Mesendoderm (in vitro differentiated cells): Measurements from ENCODE around the gene FGF1.

Experiments
- DNase-seq: peaks from one replicate; pipeline ENCODE4 v3.0.0; 2013
- H2AK5ac ChIP-seq: 2 replicates; pipeline ENCODE4 v1.6.1; 2013; ENCODE audit warnings: low read length, inconsistent platforms
- H2BK120ac ChIP-seq: 2 replicates; pipeline ENCODE4 v1.6.1; 2013; ENCODE audit warnings: low read depth, mild to moderate bottlenecking, low read length, moderate library complexity, mixed read lengths
- H2BK15ac ChIP-seq: replicated peaks from 2 replicates; pipeline ENCODE4 v1.6.1; 2013; ENCODE audit warnings: low read depth, mild to moderate bottlenecking, moderate library complexity
- H2BK5ac ChIP-seq: 2 replicates; pipeline ENCODE4 v1.6.1; 2013; ENCODE audit warnings: low read length, inconsistent platforms
- H3K18ac ChIP-seq: 2 replicates; pipeline ENCODE4 v1.6.1; 2013; ENCODE audit warnings: mild to moderate bottlenecking, low read length, mixed read lengths
- H3K23ac ChIP-seq: one replicate; pipeline ENCODE4 v1.6.1; 2013; ENCODE audit warnings: low read length
- H3K27ac ChIP-seq: 2 replicates; pipeline ENCODE4 v1.5.1; 2013; ENCODE audit warnings: low read depth, mild to moderate bottlenecking, inconsistent platforms, low read length, moderate library complexity
- H3K27me3 ChIP-seq: 2 replicates; pipeline ENCODE4 v1.6.1; 2013; ENCODE audit warnings: low read length, control low read depth, mild to moderate bottlenecking, inconsistent platforms; ENCODE audit not compliant: insufficient read depth, poor library complexity
- H3K36me3 ChIP-seq: 2 replicates; pipeline ENCODE4 v1.6.1; 2013; ENCODE audit warnings: low read length, inconsistent platforms; ENCODE audit not compliant: control insufficient read depth, insufficient read depth
- H3K4ac ChIP-seq: one replicate; pipeline ENCODE4 v1.6.1; 2013; ENCODE audit warnings: low read depth, mild to moderate bottlenecking, low read length, moderate library complexity
- H3K4me1 ChIP-seq: 2 replicates; pipeline ENCODE4 v1.6.1; 2013; ENCODE audit warnings: low read depth, low read length, inconsistent platforms; ENCODE audit not compliant: control insufficient read depth
- H3K4me2 ChIP-seq: 2 replicates; pipeline ENCODE4 v1.6.1; 2013; ENCODE audit warnings: low read length
- H3K4me3 ChIP-seq: 2 replicates; pipeline ENCODE4 v1.5.1; 2013; ENCODE audit warnings: mild to moderate bottlenecking, low read length
- H3K56ac ChIP-seq: one replicate; pipeline ENCODE4 v1.6.1; 2013; ENCODE audit warnings: low read length
- H3K79me1 ChIP-seq: 2 replicates; pipeline ENCODE4 v1.6.1; 2013; ENCODE audit warnings: low read length, inconsistent platforms
- H3K79me2 ChIP-seq: 2 replicates; pipeline ENCODE4 v1.6.1; 2013; ENCODE audit warnings: mild to moderate bottlenecking, low read length; ENCODE audit not compliant: control insufficient read depth, insufficient read depth
- H3K9ac ChIP-seq: 2 replicates; pipeline ENCODE4 v1.6.1; 2013; ENCODE audit warnings: low read length, inconsistent platforms
- H4K5ac ChIP-seq: one replicate; pipeline ENCODE4 v1.6.1; 2013; ENCODE audit warnings: low read length
- H4K8ac ChIP-seq: one replicate; pipeline ENCODE4 v1.6.1; 2013; ENCODE audit warnings: low read depth, mild to moderate bottlenecking, control low read depth, low read length, moderate library complexity
- WGBS: extraction: QIAGEN DNeasy Blood & Tissue Kit; methylation state at CpG from one replicate; pipeline ENCODE4 v1.1.7; 2013; ENCODE audit warnings: low lambda C conversion rate, missing lambda C conversion rate; ENCODE audit not compliant: insufficient coverage; ENCODE audit errors: extremely low coverage; 5-methylcytosine and 5-hydroxymethylcytosine counted together

The FGF1 gene

GRCh38 chr5:142671266-142671665, 14.6 kb downstream of the FGF1 start:
- no peak overlapping the region for H3K9ac ChIP-seq
- H3K4me2 ChIP-seq, result no peak overlapping the region
- no peaks in the 10 kb centered on the region for H3K79me1 ChIP-seq
- H3K36me3 ChIP-seq, result no peaks in the 10 kb centered on the region
- no peak for DNase-seq
- H3K27me3 ChIP-seq, result no peaks in the 10 kb centered on the region
- H2BK5ac ChIP-seq, result no peak overlapping the region
- no peaks in the 10 kb centered on the region for H3K79me2 ChIP-seq
- H3K56ac ChIP-seq, result no peak overlapping the region
- no peak overlapping the region for H2AK5ac ChIP-seq
- no peak overlapping the region for H2BK120ac ChIP-seq
- no CpG with 5 or more reads among the region's 3 CpGs for WGBS
- H3K23ac ChIP-seq, result no peak overlapping the region
- no peaks in the 10 kb centered on the region for H3K4me1 ChIP-seq
- no peak overlapping the region for H3K18ac ChIP-seq
- no peak overlapping the region for H2BK15ac ChIP-seq
- no peak overlapping the region for H3K4me3 ChIP-seq
- no peak overlapping the region for H4K8ac ChIP-seq
- H3K4ac ChIP-seq, result no peak overlapping the region
- H4K5ac ChIP-seq, result no peak overlapping the region
- H3K27ac ChIP-seq, result no peak overlapping the region

- no peak overlapping the region for H3K4me3 ChIP-seq
- H3K79me2 ChIP-seq, result no peaks in the 10 kb centered on the region
- H2BK120ac ChIP-seq, result no peak overlapping the region
- no peaks in the 10 kb centered on the region for H3K36me3 ChIP-seq
- no peak overlapping the region for H2BK5ac ChIP-seq
- H2BK15ac ChIP-seq, result no peak overlapping the region
- no peak overlapping the region for H3K18ac ChIP-seq
- no peak overlapping the region for H3K27ac ChIP-seq
- H3K9ac ChIP-seq, result no peak overlapping the region
- no peaks in the 10 kb centered on the region for H3K79me1 ChIP-seq
- no peak overlapping the region for H3K56ac ChIP-seq
- H3K27me3 ChIP-seq, result no peaks in the 10 kb centered on the region
- no peak overlapping the region for H3K4ac ChIP-seq
- no peak overlapping the region for H4K5ac ChIP-seq
- H4K8ac ChIP-seq, result no peak overlapping the region
- no peaks in the 10 kb centered on the region for H3K4me1 ChIP-seq
- H3K23ac ChIP-seq, result no peak overlapping the region
- no CpG with 5 or more reads among the region's 2 CpGs for WGBS
- H2AK5ac ChIP-seq, result no peak overlapping the region
- H3K4me2 ChIP-seq, result no peak overlapping the region
- DNase-seq, result no peak
These were observed 15.1 kb downstream of the FGF1 start for GRCh38 chr5:142670804-142671203.

GRCh38 chr5:142669477-142669876, 16.4 kb downstream of the FGF1 start:
- Histone ChIP-seq H3K36me3 (no peaks in the 10 kb centered on the region), H3K79me2 (no peaks in the 10 kb centered on the region), H3K23ac (no peak overlapping the region), H4K8ac (no peak overlapping the region), H3K27me3 (no peaks in the 10 kb centered on the region), H3K4me2 (no peak overlapping the region), H2BK15ac (no peak overlapping the region), H2AK5ac (no peak overlapping the region), H3K56ac (no peak overlapping the region), H3K9ac (no peak overlapping the region), H2BK120ac (no peak overlapping the region), H3K79me1 (no peaks in the 10 kb centered on the region), H3K4me1 (no peaks in the 10 kb centered on the region), H4K5ac (no peak overlapping the region), H3K4me3 (no peak overlapping the region), H3K4ac (no peak overlapping the region), H3K18ac (no peak overlapping the region), H2BK5ac (no peak overlapping the region), H3K27ac (no peak overlapping the region)
- DNase-seq, result no peak
- WGBS, result no CpG with 5 or more reads among the region's 12 CpGs

- WGBS, result no CpG with 5 or more reads among the region's 6 CpGs
These were observed 17.6 kb downstream of the FGF1 start for GRCh38 chr5:142668336-142668735.

GRCh38 chr5:142667831-142668230, 18.1 kb downstream of the FGF1 start:
- H2AK5ac ChIP-seq, result no peak overlapping the region
- no peaks in the 10 kb centered on the region for H3K79me2 ChIP-seq
- peaks cover 3% of the 10 kb centered on the region for H3K4me1 ChIP-seq
- H3K4me2 ChIP-seq, result no peak overlapping the region
- no peak overlapping the region for H3K9ac ChIP-seq
- no peaks in the 10 kb centered on the region for H3K27me3 ChIP-seq
- no peaks in the 10 kb centered on the region for H3K79me1 ChIP-seq
- no peak overlapping the region for H4K5ac ChIP-seq
- H3K36me3 ChIP-seq, result no peaks in the 10 kb centered on the region
- H3K23ac ChIP-seq, result peak overlapping the region; percentile 32
- H2BK5ac ChIP-seq, result no peak overlapping the region
- no peak overlapping the region for H3K56ac ChIP-seq
- no peak overlapping the region for H3K4ac ChIP-seq
- no peak overlapping the region for H3K18ac ChIP-seq
- H3K27ac ChIP-seq, result no peak overlapping the region
- DNase-seq, result no peak
- H2BK15ac ChIP-seq, result no peak overlapping the region
- no peak overlapping the region for H3K4me3 ChIP-seq
- no peak overlapping the region for H2BK120ac ChIP-seq
- no CpG with 5 or more reads among the region's 6 CpGs for WGBS
- H4K8ac ChIP-seq, result no peak overlapping the region

More at GRCh38 chr5:142668336-142668735, 17.6 kb downstream of the FGF1 start:
- Histone ChIP-seq H3K36me3 (no peaks in the 10 kb centered on the region), H3K9ac (no peak overlapping the region), H2BK120ac (no peak overlapping the region), H3K23ac (no peak overlapping the region), H3K4me1 (peaks cover 3% of the 10 kb centered on the region), H2BK5ac (no peak overlapping the region), H3K56ac (no peak overlapping the region), H3K27me3 (no peaks in the 10 kb centered on the region), H4K5ac (no peak overlapping the region), H3K4me2 (no peak overlapping the region), H4K8ac (no peak overlapping the region), H3K4me3 (no peak overlapping the region), H3K18ac (no peak overlapping the region), H3K79me1 (no peaks in the 10 kb centered on the region), H3K4ac (no peak overlapping the region), H3K27ac (no peak overlapping the region), H3K79me2 (no peaks in the 10 kb centered on the region), H2AK5ac (no peak overlapping the region), H2BK15ac (no peak overlapping the region)
- no peak for DNase-seq

GRCh38 chr5:142664636-142665035, 21.3 kb downstream of the FGF1 start:
- no peak overlapping the region for H2BK15ac ChIP-seq
- no peak overlapping the region for H3K4ac ChIP-seq
- H3K27me3 ChIP-seq, result no peaks in the 10 kb centered on the region
- no peaks in the 10 kb centered on the region for H3K79me2 ChIP-seq
- no peak overlapping the region for H3K27ac ChIP-seq
- no peak overlapping the region for H2AK5ac ChIP-seq
- H3K79me1 ChIP-seq, result no peaks in the 10 kb centered on the region
- no peak overlapping the region for H4K5ac ChIP-seq
- H3K18ac ChIP-seq, result no peak overlapping the region
- no peak overlapping the region for H3K4me3 ChIP-seq
- peaks cover 3% of the 10 kb centered on the region for H3K4me1 ChIP-seq
- H3K56ac ChIP-seq, result no peak overlapping the region
- H3K36me3 ChIP-seq, result no peaks in the 10 kb centered on the region
- H2BK120ac ChIP-seq, result no peak overlapping the region
- H3K23ac ChIP-seq, result no peak overlapping the region
- no peak overlapping the region for H2BK5ac ChIP-seq
- H4K8ac ChIP-seq, result no peak overlapping the region
- H3K4me2 ChIP-seq, result no peak overlapping the region
- no peak overlapping the region for H3K9ac ChIP-seq
- WGBS, result no CpG with 5 or more reads among the region's 6 CpGs
- DNase-seq, result no peak
